ENCODE results near the gene CNPY3.

GRCh38 chr6:42890311-42891198 is 38.7 kb upstream of the CNPY3 start:
- TF ChIP-seq CTCF (IDR thresholded peaks at IDR 0.05; ENCODE audit: poor library complexity, severe bottlenecking) (no peak), POLR2AphosphoS5 (IDR thresholded peaks at IDR 0.05) (peak; percentile 93), EZH2 (IDR thresholded peaks at IDR 0.05; ENCODE audit: borderline replicate concordance, insufficient read depth, low read length, poor library complexity, severe bottlenecking) (no peak), TAF1 (IDR thresholded peaks at IDR 0.05; ENCODE audit: low read depth) (peak; percentile 37), EP300 (conservative IDR thresholded peaks at IDR 0.05; ENCODE audit: poor library complexity, severe bottlenecking) (peak; percentile 42)
